GM12874 (cell line): ENCODE measurements around the gene DOCK8.

Source experiments
- TF ChIP-seq, protein P1 (sequence below): IDR thresholded peaks from 2 replicates; pipeline ENCODE4 v1.5.1; 2011; ENCODE audit warnings: low read depth, mild to moderate bottlenecking, control low read depth, low read length, moderate library complexity; ENCODE audit not compliant: insufficient read depth

DOCK8 gene

GRCh38 chr9:389159-389558 lies 174.5 kb downstream of the DOCK8 start:
- TF ChIP-seq, protein P1, sequence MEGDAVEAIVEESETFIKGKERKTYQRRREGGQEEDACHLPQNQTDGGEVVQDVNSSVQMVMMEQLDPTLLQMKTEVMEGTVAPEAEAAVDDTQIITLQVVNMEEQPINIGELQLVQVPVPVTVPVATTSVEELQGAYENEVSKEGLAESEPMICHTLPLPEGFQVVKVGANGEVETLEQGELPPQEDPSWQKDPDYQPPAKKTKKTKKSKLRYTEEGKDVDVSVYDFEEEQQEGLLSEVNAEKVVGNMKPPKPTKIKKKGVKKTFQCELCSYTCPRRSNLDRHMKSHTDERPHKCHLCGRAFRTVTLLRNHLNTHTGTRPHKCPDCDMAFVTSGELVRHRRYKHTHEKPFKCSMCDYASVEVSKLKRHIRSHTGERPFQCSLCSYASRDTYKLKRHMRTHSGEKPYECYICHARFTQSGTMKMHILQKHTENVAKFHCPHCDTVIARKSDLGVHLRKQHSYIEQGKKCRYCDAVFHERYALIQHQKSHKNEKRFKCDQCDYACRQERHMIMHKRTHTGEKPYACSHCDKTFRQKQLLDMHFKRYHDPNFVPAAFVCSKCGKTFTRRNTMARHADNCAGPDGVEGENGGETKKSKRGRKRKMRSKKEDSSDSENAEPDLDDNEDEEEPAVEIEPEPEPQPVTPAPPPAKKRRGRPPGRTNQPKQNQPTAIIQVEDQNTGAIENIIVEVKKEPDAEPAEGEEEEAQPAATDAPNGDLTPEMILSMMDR = no peak

GRCh38 chr9:389758-390157 lies 175.1 kb downstream of the DOCK8 start:
- TF ChIP-seq, protein P1 = no peak

DNA sequence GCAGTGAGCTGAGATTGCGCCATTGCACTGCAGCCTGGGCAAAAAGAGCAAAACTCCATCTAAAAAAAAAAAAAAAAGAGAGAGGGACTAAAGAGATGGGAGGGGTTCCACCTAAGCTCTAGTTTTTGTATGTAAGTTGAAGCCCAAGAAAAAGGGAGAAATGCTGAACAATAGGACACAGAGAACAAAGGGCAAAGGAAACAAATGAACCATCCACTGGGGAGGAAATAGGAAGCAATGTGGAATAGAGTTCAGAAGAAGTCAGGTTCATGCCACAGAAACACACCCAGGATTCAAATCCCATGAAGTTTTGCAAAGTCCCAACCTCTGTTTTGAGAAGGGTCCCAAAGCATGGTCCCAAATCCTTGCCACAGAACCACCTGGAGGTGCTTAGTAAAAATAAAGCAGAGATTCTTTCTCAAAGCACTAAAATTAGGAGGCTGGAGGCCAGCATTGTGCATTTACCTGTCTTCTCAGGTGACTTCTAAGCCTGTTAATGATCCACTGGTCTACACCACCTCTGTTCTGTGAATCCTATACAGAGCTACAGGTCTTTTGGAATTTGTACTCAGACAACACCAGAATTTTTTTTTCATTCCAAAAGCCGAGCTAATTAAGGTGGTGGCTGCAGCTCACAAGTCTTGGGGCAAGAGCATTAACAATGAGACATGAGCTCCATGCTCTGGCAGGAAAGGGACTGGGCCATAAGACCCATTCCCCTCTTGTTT lies 177.6 kb downstream of the DOCK8 start:
- TF ChIP-seq, protein P1 = no peak

GRCh38 chr9:394347-395052 lies 179.8 kb downstream of the DOCK8 start:
- TF ChIP-seq, protein P1 = no peak

- TF ChIP-seq, protein P1 = no peak
Measured at GRCh38 chr9:396396-396795, 181.7 kb downstream of the DOCK8 start.

DNA sequence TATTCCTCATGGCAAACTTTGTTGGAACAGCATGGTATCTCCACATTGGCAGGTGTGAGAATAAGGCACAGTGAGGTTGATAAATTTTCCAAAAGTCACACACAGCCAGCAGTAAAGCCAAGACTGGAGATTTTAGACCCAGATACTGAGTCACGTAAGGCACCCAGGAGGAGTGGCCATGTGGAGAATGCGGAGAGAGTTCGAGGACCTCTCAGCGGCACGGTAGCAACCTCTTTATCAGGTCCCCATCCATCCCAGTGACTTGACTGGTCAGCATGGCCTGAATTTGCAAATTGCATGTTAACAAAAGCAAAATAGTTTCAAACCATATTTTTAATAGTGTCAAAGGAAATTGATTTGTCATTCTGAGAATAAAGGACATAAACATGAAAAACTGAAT lies 183.4 kb downstream of the DOCK8 start:
- TF ChIP-seq, protein P1 = no peak

DNA sequence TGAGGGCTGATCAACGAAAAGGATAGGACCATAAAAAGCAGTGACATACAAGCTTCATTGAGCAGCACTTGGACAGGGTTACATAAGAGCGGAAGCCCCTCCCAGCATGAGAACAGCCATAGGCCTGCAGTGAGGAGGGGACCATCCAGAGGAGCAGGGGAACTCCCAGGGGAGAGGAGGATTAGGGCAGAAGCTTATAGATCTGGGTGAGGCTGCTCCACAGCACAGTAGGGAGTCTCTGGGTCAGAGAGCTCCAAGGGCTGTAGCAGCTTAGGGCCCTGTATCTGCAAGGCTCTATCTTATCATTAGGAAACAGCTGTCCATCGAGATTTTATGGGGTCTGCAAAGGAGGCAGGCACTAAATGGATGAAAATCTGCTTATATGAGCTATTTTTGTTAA lies 186.6 kb downstream of the DOCK8 start:
- TF ChIP-seq, protein P1 = no peak
